Measurements from ENCODE around the gene ANO6. TPM values are rescaled to one million over a fixed set of nuclear protein-coding genes. Genes with fewer than 3 reads are reported as not detected.

Gene ANO6
- total RNA-seq, 2 donors from 2014 or later, result 114 to 139 TPM

- H3K27ac ChIP-seq, result peak overlapping the region; percentile 1 to 17
- DNase-seq (ENCODE audit: low spot score), result no peak
- no peak for TF ChIP-seq CTCF (IDR thresholded peaks at IDR 0.05)
- peaks cover 12% of the 10 kb centered on the region for H3K36me3 ChIP-seq
- H3K9me3 ChIP-seq, result no peaks in the 10 kb centered on the region
- H3K27me3 ChIP-seq (replicated peaks; ENCODE audit: insufficient read depth), result no peaks in the 10 kb centered on the region
- H3K4me1 ChIP-seq (ENCODE audit: control insufficient read depth in 1 of 2, low read depth in 2 of 2), result peaks cover 20 to 25% of the 10 kb centered on the region in 2 donors
- ATAC-seq (ENCODE audit: insufficient number of reproducible peaks, low FRiP score, low read depth), result peak; percentile 24
- no peak overlapping the region for H3K4me3 ChIP-seq
Measured at GRCh38 chr12:45400991-45401390, 185.1 kb downstream of the ANO6 start.

GRCh38 chr12:45402288-45402687, 186.4 kb downstream of the ANO6 start:
- peak overlapping the region in 1 of 2 donors; percentile 17 for H3K27ac ChIP-seq
- H3K4me1 ChIP-seq (ENCODE audit: control insufficient read depth in 1 of 2, low read depth in 2 of 2), result peaks cover 20 to 31% of the 10 kb centered on the region in 2 donors

GRCh38 chr12:45406988-45407850, 191.3 kb downstream of the ANO6 start:
- no peaks in the 10 kb centered on the region for H3K27me3 ChIP-seq (replicated peaks; ENCODE audit: insufficient read depth)
- no peak for ATAC-seq (ENCODE audit: insufficient number of reproducible peaks, low FRiP score, low read depth)
- peaks cover under 1 to 42% of the 10 kb centered on the region in 2 donors for H3K4me1 ChIP-seq (ENCODE audit: control insufficient read depth in 1 of 2, low read depth in 2 of 2)
- H3K36me3 ChIP-seq, result peaks cover 25% of the 10 kb centered on the region
- no peak for DNase-seq (ENCODE audit: low spot score)
- H3K9me3 ChIP-seq, result no peaks in the 10 kb centered on the region
- H3K27ac ChIP-seq, result peak overlapping the region; percentile 50 to 58
- H3K4me3 ChIP-seq, result no peak overlapping the region
- TF ChIP-seq CTCF (IDR thresholded peaks at IDR 0.05), result no peak

More at GRCh38 chr12:45402288-45402687, 186.4 kb downstream of the ANO6 start:
- Histone ChIP-seq H3K36me3 (peaks cover 12% of the 10 kb centered on the region), H3K9me3 (no peaks in the 10 kb centered on the region), H3K27me3 (replicated peaks; ENCODE audit: insufficient read depth) (no peaks in the 10 kb centered on the region), H3K4me3 (no peak overlapping the region)
- ATAC-seq (ENCODE audit: insufficient number of reproducible peaks, low FRiP score, low read depth), result no peak
- no peak for TF ChIP-seq CTCF (IDR thresholded peaks at IDR 0.05)
- no peak for DNase-seq (ENCODE audit: low spot score)

- Histone ChIP-seq H3K27ac (peak overlapping the region; percentile 50 to 58), H3K9me3 (no peaks in the 10 kb centered on the region), H3K36me3 (peaks cover 27% of the 10 kb centered on the region), H3K4me3 (no peak overlapping the region), H3K27me3 (replicated peaks; ENCODE audit: insufficient read depth) (no peaks in the 10 kb centered on the region), H3K4me1 (ENCODE audit: control insufficient read depth in 1 of 2, low read depth in 2 of 2) (peaks cover 0 to 37% of the 10 kb centered on the region in 2 donors)
- ATAC-seq (ENCODE audit: insufficient number of reproducible peaks, low FRiP score, low read depth), result no peak
- no peak for DNase-seq (ENCODE audit: low spot score)
- no peak for TF ChIP-seq CTCF (IDR thresholded peaks at IDR 0.05)
Measured at GRCh38 chr12:45407981-45408728, 192.3 kb downstream of the ANO6 start.

- no peaks in the 10 kb centered on the region for H3K27me3 ChIP-seq (replicated peaks; ENCODE audit: insufficient read depth)
- peak overlapping the region; percentile 12 to 58 for H3K27ac ChIP-seq
- ATAC-seq (ENCODE audit: insufficient number of reproducible peaks, low FRiP score, low read depth) (no peak), DNase-seq (ENCODE audit: low spot score) (no peak)
- peaks cover 22% of the 10 kb centered on the region for H3K36me3 ChIP-seq
- H3K4me1 ChIP-seq (ENCODE audit: control insufficient read depth in 1 of 2, low read depth in 2 of 2), result peaks cover 0 to 42% of the 10 kb centered on the region in 2 donors
- H3K9me3 ChIP-seq, result no peaks in the 10 kb centered on the region
- no peak overlapping the region for H3K4me3 ChIP-seq
- no peak for TF ChIP-seq CTCF (IDR thresholded peaks at IDR 0.05)
Measured at GRCh38 chr12:45408729-45409114, 192.8 kb downstream of the ANO6 start.
